Pancreas (tissue), 10 donors: ENCODE results near the gene ACSL3. TPM values are rescaled to one million over a fixed set of nuclear protein-coding genes. Genes with fewer than 3 reads are reported as not detected.

Experiments used
- ATAC-seq, 4 donors: fragments of 200-7000 bp; cut with Tn5 transposase; one replicate each; pipeline versions ENCODE4 v1.8.0 to v1.9.1; 2020; ENCODE audit warnings: mild to moderate bottlenecking in 4 of 4, moderate library complexity in 4 of 4
- DNase-seq, 6 donors: peaks; one replicate each; pipeline ENCODE4 v3.0.0-alpha.2; 2020
- FAIRE-seq: peaks from 2 replicates; lab custom pipeline; 2012; peaks lifted over from hg19 to GRCh38; lab: Jason Lieb, UNC
- H3K27ac ChIP-seq, 4 donors: fragments of 200-600 bp; sonication (generic); 1 replicate in 3 of 4; 2 replicates in 1 of 4; pipeline versions ENCODE4 v1.5.0 to v1.8.0; 2020
- H3K27me3 ChIP-seq, 4 donors: fragments of 200-600 bp; one replicate each; pipeline ENCODE4 v1.8.0; 2021
- H3K36me3 ChIP-seq, 3 donors: fragments of 200-600 bp; sonication (generic) in 1 of 3; one replicate each; pipeline versions ENCODE4 v1.5.0 to v1.8.0; 2020 to 2021
- H3K4me1 ChIP-seq, 3 donors: fragments of 200-600 bp; one replicate each; pipeline ENCODE4 v1.8.0; 2021
- H3K4me3 ChIP-seq, 4 donors: fragments of 200-600 bp; sonication (generic) in 2 of 4; one replicate each; pipeline versions ENCODE4 v1.5.0 to v1.8.0; 2020 to 2021
- H3K9me3 ChIP-seq, 4 donors: fragments of 200-600 bp; one replicate each; pipeline ENCODE4 v1.8.0; 2021
- WGBS, 2 donors: extraction: QIAGEN DNeasy Blood & Tissue Kit; methylation state at CpG; one replicate each; pipeline ENCODE4 v1.1.7; 2013; 5-methylcytosine and 5-hydroxymethylcytosine counted together
- intact Hi-C, 3 donors: fragments of 100-400 bp; cut with DNase I; formaldehyde crosslinking; loops; one replicate each; pipeline versions ENCODE4 v1.11.1 to v1.14.2; 2022
- polyA plus RNA-seq, 2 donors: library from polyadenylated mRNA; stranded (reverse); fragments of 200-250 nt; gene quantifications; one replicate each; pipeline ENCODE4 v1.2.3, GENCODE V29; 2013
- total RNA-seq, 6 donors: library from RNA; stranded (reverse); fragmentation: NEBNext Ultra II Directional in 4 of 6; extraction: Animal tissue kit (Norgen Biotek cat#: 25700) in 4 of 6; gene quantifications; one replicate each; pipeline versions ENCODE4 v1.2.1 to v1.2.4, GENCODE V29; 2021 to 2023
- TF ChIP-seq, protein P1 (sequence below), 4 donors: fragments of 200-600 bp; sonication (generic) in 3 of 4; IDR thresholded peaks; one replicate each; pipeline versions ENCODE4 v1.5.0 to v1.8.0; 2021; ENCODE audit warnings: antibody characterized with exemption in 4 of 4
- donor health status: healthy with polysubstance abuse.
- donor health status: DM: no; HTN: no; CAD: no; lungs with moderate emphysema.
- donor health status: DM: no; HTN: no; CAD: no.
- donor health status: control.
- donor health status: control.
- donor health status: Bipolar disorder and iron deficiency.
- donor health status: DM: yes; HTN: yes; CAD: no.
- donor health status: DM: no; HTN: no; CAD: no.
- donor health status: DM: no; HTN: no; CAD: no.
- donor health status: DM: yes; HTN: yes; CAD: no.

ACSL3 gene
- total and polyA plus RNA-seq, 8 donors: 4.7 to 32.0 (median 15.9) TPM

DNA sequence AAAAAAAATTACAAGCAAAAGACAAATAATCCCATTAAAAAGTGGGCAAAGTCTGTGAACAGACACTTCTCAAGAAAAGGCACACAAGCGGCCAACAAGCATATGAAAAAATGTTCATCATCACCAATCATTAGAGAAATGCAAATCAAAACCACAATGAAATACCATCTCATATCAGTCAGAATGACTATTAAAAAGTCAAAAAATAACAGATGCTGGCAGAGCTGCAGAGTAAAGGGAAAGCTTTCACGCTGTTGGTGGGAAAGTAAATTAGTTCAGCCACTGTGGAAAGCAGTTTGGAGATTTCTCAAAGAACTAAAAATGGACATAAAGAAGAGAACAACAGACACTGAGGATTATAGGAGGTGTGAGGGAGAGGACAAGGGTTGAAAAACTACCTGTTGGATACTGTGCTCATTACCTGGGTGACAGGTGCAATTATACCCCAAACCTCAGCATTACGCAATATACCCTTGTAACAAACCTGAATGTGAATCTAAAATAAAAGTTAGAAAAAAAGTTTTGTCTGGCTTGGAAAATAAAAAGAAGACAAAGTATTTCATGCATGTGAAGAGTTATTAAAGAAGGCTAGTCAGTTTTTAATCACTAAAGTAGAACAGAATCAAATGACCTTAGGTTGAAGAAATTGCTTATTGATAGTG, 8.7 kb upstream of the ACSL3 start:
- no peak overlapping the region for H3K4me3 ChIP-seq
- no peak for DNase-seq
- no peaks in the 10 kb centered on the region for H3K27me3 ChIP-seq
- H3K36me3 ChIP-seq: no peaks in the 10 kb centered on the region
- WGBS, 2 donors: 76 to 82% methylated on average over 3 of the region's 3 CpGs
- H3K4me1 ChIP-seq: no peaks in the 10 kb centered on the region
- TF ChIP-seq, protein P1, sequence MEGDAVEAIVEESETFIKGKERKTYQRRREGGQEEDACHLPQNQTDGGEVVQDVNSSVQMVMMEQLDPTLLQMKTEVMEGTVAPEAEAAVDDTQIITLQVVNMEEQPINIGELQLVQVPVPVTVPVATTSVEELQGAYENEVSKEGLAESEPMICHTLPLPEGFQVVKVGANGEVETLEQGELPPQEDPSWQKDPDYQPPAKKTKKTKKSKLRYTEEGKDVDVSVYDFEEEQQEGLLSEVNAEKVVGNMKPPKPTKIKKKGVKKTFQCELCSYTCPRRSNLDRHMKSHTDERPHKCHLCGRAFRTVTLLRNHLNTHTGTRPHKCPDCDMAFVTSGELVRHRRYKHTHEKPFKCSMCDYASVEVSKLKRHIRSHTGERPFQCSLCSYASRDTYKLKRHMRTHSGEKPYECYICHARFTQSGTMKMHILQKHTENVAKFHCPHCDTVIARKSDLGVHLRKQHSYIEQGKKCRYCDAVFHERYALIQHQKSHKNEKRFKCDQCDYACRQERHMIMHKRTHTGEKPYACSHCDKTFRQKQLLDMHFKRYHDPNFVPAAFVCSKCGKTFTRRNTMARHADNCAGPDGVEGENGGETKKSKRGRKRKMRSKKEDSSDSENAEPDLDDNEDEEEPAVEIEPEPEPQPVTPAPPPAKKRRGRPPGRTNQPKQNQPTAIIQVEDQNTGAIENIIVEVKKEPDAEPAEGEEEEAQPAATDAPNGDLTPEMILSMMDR (IDR thresholded peaks at IDR 0.05): no peak
- FAIRE-seq: no peak
- no peaks in the 10 kb centered on the region for H3K9me3 ChIP-seq
- intact Hi-C loops: no loop called here
- ATAC-seq: no peak
- H3K27ac ChIP-seq: no peak overlapping the region

DNA sequence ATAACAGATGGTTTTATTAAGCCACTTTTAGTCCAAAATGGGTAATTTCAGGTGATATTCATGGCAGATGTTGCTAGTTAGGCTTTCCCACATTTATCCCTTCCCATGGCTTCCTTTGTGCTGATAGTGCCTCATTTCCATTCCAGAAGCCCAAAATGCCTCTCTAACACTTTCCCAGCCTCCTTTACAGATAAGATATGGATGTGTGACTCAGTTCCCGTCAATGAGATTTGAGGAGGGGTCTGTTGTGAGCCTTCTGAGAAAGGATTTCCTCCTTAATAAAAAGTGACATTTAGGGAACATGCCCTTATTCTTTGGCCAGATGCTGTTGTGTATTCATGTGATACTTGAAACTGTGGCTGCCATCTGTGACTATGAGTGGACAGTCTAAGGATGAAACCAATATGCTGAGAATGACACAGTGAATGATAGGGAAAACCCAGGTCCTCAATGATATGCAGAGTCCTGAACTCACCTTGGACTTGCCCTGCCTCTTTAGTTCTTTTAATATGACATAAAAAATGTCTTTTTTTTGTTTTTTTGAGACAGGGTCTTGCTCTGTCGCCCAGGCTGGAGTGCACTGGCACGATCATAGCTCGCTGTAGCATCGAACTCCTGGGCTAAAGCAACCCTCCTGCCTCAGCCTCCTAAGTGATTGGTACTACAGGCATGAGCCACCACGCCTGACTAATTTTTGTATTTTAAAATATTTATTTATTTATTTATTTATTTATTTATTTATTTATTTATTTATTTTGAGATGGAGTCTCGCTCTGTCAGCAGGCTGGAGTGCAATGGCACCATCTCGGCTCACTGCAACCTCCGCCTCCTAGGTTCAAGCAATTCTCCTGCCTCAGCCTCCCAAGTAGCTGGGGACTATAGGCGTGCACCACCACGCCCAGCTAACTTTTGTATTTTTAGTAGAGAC, 5.8 kb upstream of the ACSL3 start:
- DNase-seq: no peak
- no peak overlapping the region for H3K4me3 ChIP-seq
- H3K9me3 ChIP-seq: no peaks in the 10 kb centered on the region
- no peaks in the 10 kb centered on the region for H3K36me3 ChIP-seq
- H3K27ac ChIP-seq: no peak overlapping the region
- no peak for ATAC-seq
- 91 to 93% methylated on average over 11 of the region's 11 CpGs for WGBS, 2 donors
- peaks cover 6 to 7% (median 7%) of the 10 kb centered on the region in 3 donors for H3K4me1 ChIP-seq
- TF ChIP-seq, protein P1 (IDR thresholded peaks at IDR 0.05): no peak
- intact Hi-C loops: no loop called here
- FAIRE-seq: no peak
- H3K27me3 ChIP-seq: no peaks in the 10 kb centered on the region

DNA sequence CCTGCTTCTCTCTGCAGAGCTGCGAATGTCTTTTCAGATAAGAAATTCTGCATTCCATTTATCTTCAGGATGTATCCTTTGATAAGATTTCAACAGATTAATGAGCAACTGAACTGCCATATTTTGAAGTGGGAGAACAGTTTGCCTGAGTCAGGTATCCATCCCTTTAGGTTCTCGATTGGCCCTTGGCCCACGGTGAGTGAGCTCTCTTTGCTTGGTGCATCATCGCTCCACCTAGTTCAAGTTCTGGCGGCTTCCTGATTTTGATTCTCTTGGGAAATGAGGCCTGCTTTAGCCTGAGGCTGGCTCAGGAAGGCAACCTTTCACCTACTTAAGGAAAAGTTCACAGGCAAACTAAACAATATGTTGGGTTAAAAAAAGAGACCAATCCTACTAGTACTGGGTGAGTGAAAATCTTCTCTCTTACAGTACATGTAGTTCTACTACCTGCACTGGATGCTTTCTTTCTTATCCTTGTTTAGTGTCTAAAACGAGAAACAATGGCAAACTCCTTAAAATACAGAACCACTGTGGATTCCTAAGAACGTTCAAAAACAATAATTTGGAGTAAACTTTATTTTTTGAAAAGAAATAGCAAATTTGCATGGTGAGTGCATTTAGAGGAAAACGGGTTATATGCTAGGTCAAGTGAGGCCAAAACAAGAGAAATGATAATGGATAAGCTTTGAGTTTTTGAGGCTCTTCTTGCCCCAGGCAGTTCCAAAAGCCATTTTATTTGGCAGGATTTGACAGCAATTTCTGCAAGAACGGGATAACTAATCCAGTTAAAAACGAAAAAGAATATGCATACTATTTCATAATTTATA, 837 bp upstream of the ACSL3 start:
- FAIRE-seq (no peak), DNase-seq (peak in 5 of 6 donors; percentile 49 to 68 (median 62)), ATAC-seq (peak; percentile 34 to 47 (median 46))
- peak overlapping the region; percentile 90 to 97 (median 92) for H3K27ac ChIP-seq
- intact Hi-C loops: no loop called here
- H3K4me3 ChIP-seq: peak overlapping the region; percentile 2 to 99 (median 94)
- peaks cover 8 to 34% (median 27%) of the 10 kb centered on the region in 3 donors for H3K4me1 ChIP-seq
- H3K9me3 ChIP-seq: no peaks in the 10 kb centered on the region
- no peaks in the 10 kb centered on the region for H3K36me3 ChIP-seq
- H3K27me3 ChIP-seq: no peaks in the 10 kb centered on the region
- WGBS, 2 donors: 7 to 8% methylated on average over 10 of the region's 10 CpGs
- TF ChIP-seq, protein P1 (IDR thresholded peaks at IDR 0.05): no peak

DNA sequence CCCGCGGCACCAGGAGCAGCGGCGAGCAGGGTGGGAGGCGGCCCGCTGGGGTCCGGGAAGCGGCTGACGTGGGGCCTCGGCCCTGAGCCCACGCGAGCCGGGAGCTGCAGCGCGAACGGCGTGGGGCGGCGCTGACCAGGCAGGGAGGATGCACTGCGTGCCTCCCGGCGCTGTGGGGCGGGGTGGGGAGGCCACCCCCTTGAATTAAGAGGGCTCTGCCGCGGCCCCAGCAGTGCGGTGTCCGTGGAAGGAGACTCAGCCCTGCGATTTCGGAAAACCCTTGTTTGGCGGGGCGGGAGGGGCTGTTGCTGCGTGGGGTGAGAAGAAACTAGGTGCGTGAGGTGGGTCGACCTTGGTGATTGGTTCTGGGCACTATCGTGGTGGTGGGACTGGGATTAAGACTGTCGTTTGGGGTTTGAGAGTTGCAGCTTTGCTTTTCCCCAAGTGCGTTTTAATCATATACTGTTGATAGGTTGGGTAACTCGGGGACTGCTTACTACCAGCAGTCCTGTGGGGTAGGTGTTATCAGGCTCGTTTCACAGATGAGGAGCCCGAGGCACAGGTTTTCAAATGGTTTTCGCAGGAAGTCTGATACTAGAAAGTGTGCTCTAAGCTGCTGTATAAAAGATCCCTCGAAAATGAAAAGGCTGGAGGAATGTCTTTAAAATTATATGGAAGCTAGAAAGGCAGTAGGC, 722 bp downstream of the ACSL3 start:
- WGBS, 2 donors: 0% methylated on average over 37 to 42 of the region's 42 CpGs
- H3K27me3 ChIP-seq: no peaks in the 10 kb centered on the region
- intact Hi-C loops: no loop called here
- FAIRE-seq (no peak), DNase-seq (peak in 2 of 6 donors; percentile 42 to 76), ATAC-seq (peak in 2 of 4 donors; percentile 3 to 24)
- H3K27ac ChIP-seq: peak overlapping the region; percentile 90 to 97 (median 92)
- H3K36me3 ChIP-seq: no peaks in the 10 kb centered on the region
- peaks cover 8 to 34% (median 27%) of the 10 kb centered on the region in 3 donors for H3K4me1 ChIP-seq
- H3K4me3 ChIP-seq: peak overlapping the region; percentile 88 to 99 (median 94)
- H3K9me3 ChIP-seq: no peaks in the 10 kb centered on the region
- TF ChIP-seq, protein P1 (IDR thresholded peaks at IDR 0.05): no peak
